Stomach (tissue), 4 donors: ENCODE measurements around the gene OVOL2.

Experiments
- EP300 ChIP-seq: sonication (generic); formaldehyde crosslinking; IDR thresholded peaks from one replicate; pipeline ENCODE4 v1.6.1; 2017; ENCODE audit warnings: antibody characterized with exemption
- POLR2AphosphoS5 ChIP-seq, 3 donors: sonication (generic); formaldehyde crosslinking; IDR thresholded peaks; one replicate each; pipeline ENCODE4 v1.6.1; 2016; ENCODE audit warnings: antibody characterized with exemption in 3 of 3
- TF ChIP-seq, protein P1 (sequence below), 7 experiments: fragments of 450-650 bp in 4 of 7; fragments of 200-600 bp in 3 of 7; sonication (generic) in 3 of 7; IDR thresholded peaks; one replicate each; pipeline ENCODE4 v1.5.1; 2016 to 2019; ENCODE audit warnings: antibody characterized with exemption in 7 of 7, control low read depth in 2 of 7, mild to moderate bottlenecking in 1 of 7

DNA sequence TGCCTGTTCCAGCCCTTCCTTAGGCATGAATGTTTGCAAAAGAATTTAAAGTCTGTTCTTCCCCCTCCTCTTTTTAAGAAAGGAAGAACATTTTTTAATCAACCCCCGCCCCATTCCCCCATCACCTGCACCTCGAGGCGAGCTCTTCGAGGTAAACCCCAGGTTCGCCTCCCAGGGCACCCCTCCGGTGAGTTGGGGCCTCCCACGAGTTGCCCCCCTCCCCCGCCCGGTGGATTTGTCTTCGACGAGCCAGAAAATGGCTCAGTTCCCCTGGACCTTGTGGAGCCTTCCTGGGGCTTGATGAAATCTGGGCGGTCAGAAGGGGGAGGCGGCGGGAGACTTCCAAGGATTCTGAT is 256 bp upstream of the OVOL2 start:
- TF ChIP-seq, protein P1, sequence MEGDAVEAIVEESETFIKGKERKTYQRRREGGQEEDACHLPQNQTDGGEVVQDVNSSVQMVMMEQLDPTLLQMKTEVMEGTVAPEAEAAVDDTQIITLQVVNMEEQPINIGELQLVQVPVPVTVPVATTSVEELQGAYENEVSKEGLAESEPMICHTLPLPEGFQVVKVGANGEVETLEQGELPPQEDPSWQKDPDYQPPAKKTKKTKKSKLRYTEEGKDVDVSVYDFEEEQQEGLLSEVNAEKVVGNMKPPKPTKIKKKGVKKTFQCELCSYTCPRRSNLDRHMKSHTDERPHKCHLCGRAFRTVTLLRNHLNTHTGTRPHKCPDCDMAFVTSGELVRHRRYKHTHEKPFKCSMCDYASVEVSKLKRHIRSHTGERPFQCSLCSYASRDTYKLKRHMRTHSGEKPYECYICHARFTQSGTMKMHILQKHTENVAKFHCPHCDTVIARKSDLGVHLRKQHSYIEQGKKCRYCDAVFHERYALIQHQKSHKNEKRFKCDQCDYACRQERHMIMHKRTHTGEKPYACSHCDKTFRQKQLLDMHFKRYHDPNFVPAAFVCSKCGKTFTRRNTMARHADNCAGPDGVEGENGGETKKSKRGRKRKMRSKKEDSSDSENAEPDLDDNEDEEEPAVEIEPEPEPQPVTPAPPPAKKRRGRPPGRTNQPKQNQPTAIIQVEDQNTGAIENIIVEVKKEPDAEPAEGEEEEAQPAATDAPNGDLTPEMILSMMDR (IDR thresholded peaks at IDR 0.05): no peak
- no peak for TF ChIP-seq EP300
- TF ChIP-seq POLR2AphosphoS5 (IDR thresholded peaks at IDR 0.05): no peak
